ENCODE measurements around the gene MYCBPAP.
A peak's percentile ranks its signal among the peaks of the same experiment; 100 is the strongest.

Gene MYCBPAP

GRCh38 chr17:50547035-50547735 lies 38.9 kb downstream of the MYCBPAP start, which contains the start of gene SPATA20:
SPATA20 (plus strand) TSS chr17:50547174; CDS start chr17:50547209, 35 bp downstream.
- peak within 1 kb of the TSS; percentile 94 for H3K27ac ChIP-seq
- peak; percentile 99 for TF ChIP-seq CTCF (conservative IDR thresholded peaks at IDR 0.05)

DNA sequence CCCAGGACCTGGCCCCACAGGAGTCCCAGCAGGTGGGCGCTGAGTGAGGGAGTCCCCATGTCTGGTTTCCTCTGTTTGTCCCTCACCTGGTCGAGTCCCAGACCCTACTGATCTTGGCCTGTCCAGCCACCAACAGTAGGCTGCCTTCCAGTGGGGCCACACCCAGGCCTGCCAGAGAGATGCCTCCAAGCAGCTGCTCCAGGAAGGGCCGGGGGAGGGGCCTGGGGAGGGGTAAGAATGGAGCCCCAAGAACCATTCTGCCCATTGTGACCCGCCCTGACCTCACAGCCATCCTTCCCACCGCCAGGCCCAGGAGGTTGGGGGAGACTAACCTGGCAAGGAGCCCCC lies 39.5 kb downstream of the MYCBPAP start:
- TF ChIP-seq CTCF (conservative IDR thresholded peaks at IDR 0.05), result no peak
- H3K27ac ChIP-seq, result peak overlapping the region; percentile 94

- no peak for TF ChIP-seq CTCF (conservative IDR thresholded peaks at IDR 0.05)
- peak overlapping the region; percentile 94; the same call in 1 of the 2 replicates for H3K27ac ChIP-seq
Measured at GRCh38 chr17:50548831-50549230, 40.6 kb downstream of the MYCBPAP start.

DNA sequence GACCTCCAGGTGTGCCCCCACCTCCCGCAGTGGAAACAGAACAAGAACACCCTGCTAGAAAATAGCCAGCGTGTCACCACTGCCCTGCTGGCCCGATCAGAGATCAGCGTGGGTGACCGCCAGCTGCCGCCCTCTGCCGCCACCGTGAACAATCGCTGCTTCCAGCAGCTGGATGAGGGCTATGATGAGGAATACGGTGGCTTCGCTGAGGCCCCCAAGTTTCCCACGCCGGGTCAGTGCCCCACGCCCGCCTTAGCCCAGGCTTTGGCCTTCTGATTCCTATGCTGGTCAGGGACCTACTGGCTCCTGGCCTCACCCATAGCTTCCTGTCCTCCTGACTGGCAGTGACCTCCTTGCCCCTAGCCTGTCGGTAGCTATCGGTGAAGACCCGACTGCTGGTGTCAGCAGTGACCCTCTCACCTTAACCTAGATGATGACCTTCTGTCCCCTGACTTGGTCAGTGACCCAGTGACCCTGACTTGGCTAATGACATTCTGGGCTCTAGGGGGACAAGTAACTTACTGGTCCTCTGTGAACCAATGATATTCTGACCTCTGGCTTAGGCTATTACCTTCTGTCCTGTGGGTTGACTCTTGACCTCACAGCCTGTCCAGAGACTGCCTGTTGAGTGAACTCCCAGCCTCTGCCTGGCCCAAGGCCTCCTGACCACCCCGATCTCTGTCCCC lies 41.2 kb downstream of the MYCBPAP start:
- no peak for TF ChIP-seq CTCF (conservative IDR thresholded peaks at IDR 0.05)

DNA sequence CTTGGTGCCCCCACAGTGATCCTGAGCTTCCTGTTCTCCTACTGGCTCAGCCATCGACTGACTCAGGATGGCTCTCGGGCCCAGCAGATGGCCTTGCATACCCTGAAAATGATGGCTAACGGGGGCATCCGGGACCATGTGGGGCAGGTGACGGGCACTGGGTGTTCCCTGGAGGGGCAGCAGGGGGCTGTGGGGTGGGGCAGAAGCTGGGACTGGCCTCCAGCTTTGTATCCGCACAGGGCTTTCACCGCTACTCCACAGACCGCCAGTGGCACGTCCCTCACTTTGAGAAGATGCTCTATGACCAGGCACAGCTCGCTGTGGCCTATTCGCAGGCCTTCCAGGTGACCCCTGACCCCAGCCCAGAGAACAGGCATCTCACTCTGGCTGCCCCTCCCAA lies 41.7 kb downstream of the MYCBPAP start:
- peak overlapping the region; percentile 94; the same call in 1 of the 2 replicates for H3K27ac ChIP-seq
- no peak for TF ChIP-seq CTCF (conservative IDR thresholded peaks at IDR 0.05)

More for the DNA sequence above, 41.2 kb downstream of the MYCBPAP start:
- peak overlapping the region; percentile 94; the same call in 1 of the 2 replicates for H3K27ac ChIP-seq

GRCh38 chr17:50550661-50551432 lies 42.6 kb downstream of the MYCBPAP start:
- TF ChIP-seq CTCF (conservative IDR thresholded peaks at IDR 0.05), result peak; percentile 91
- H3K27ac ChIP-seq, result peak overlapping the region; percentile 94

- H3K27ac ChIP-seq, result peak overlapping the region; percentile 94; the same call in 1 of the 2 replicates
- no peak for TF ChIP-seq CTCF (conservative IDR thresholded peaks at IDR 0.05)
Measured at GRCh38 chr17:50551433-50551815, 43.2 kb downstream of the MYCBPAP start.
